ENCODE results near the gene PCDHA9.
"Not testable (repeated sequence)": the region's sequence is repeated elsewhere in the genome, so short reads cannot be mapped to it uniquely, and the experiment has no call there.

The PCDHA9 gene

DNA sequence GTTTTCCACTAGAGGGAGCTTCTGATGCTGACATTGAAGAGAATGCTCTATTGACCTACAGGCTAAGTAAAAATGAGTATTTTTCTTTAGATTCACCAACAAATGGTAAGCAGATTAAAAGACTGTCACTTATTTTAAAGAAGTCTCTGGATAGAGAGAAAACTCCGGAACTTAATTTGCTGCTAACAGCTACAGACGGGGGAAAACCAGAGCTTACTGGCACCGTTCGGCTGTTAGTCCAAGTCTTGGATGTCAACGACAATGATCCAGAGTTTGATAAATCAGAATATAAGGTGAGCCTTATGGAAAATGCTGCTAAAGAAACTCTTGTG, 21.3 kb downstream of the PCDHA9 start:
- no peak overlapping the region for H3K4me3 ChIP-seq (ENCODE audit: low read depth, low read length)
- TF ChIP-seq, protein P1, sequence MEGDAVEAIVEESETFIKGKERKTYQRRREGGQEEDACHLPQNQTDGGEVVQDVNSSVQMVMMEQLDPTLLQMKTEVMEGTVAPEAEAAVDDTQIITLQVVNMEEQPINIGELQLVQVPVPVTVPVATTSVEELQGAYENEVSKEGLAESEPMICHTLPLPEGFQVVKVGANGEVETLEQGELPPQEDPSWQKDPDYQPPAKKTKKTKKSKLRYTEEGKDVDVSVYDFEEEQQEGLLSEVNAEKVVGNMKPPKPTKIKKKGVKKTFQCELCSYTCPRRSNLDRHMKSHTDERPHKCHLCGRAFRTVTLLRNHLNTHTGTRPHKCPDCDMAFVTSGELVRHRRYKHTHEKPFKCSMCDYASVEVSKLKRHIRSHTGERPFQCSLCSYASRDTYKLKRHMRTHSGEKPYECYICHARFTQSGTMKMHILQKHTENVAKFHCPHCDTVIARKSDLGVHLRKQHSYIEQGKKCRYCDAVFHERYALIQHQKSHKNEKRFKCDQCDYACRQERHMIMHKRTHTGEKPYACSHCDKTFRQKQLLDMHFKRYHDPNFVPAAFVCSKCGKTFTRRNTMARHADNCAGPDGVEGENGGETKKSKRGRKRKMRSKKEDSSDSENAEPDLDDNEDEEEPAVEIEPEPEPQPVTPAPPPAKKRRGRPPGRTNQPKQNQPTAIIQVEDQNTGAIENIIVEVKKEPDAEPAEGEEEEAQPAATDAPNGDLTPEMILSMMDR (IDR thresholded peaks at IDR 0.05; ENCODE audit: borderline replicate concordance, insufficient read depth, low read depth, low read length) = no peak

DNA sequence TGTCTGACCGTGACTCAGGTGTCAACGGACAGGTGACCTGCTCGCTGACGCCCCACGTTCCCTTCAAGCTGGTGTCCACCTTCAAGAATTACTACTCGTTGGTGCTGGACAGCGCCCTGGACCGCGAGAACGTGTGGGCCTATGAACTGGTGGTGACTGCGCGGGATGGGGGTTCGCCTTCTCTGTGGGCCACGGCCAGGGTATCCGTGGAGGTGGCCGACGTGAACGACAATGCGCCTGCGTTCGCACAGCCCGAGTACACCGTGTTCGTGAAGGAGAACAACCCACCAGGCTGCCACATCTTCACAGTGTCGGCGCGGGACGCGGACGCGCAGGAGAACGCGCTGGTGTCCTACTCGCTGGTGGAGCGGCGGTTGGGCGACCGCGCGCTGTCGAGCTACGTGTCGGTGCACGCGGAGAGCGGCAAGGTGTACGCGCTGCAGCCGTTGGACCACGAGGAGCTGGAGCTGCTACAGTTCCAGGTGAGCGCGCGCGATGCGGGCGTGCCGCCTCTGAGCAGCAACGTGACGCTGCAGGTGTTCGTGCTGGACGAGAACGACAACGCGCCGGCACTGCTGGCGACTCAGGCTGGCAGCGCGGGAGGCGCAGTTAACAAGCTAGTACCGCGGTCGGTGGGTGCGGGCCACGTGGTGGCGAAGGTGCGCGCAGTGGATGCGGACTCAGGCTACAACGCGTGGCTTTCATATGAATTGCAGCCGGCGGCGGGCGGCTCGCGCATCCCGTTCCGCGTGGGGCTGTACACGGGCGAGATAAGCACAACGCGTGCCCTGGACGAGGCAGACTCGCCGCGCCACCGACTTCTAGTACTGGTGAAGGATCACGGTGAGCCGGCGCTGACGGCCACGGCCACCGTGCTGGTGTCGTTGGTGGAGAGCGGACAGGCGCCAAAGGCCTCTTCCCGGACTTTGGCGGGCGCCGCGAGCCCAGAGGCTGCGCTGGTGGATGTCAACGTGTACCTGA, 22.3 kb downstream of the PCDHA9 start:
- no peak overlapping the region for H3K4me3 ChIP-seq (ENCODE audit: low read depth, low read length)
- TF ChIP-seq, protein P1 (IDR thresholded peaks at IDR 0.05; ENCODE audit: borderline replicate concordance, insufficient read depth, low read depth, low read length) = no peak

DNA sequence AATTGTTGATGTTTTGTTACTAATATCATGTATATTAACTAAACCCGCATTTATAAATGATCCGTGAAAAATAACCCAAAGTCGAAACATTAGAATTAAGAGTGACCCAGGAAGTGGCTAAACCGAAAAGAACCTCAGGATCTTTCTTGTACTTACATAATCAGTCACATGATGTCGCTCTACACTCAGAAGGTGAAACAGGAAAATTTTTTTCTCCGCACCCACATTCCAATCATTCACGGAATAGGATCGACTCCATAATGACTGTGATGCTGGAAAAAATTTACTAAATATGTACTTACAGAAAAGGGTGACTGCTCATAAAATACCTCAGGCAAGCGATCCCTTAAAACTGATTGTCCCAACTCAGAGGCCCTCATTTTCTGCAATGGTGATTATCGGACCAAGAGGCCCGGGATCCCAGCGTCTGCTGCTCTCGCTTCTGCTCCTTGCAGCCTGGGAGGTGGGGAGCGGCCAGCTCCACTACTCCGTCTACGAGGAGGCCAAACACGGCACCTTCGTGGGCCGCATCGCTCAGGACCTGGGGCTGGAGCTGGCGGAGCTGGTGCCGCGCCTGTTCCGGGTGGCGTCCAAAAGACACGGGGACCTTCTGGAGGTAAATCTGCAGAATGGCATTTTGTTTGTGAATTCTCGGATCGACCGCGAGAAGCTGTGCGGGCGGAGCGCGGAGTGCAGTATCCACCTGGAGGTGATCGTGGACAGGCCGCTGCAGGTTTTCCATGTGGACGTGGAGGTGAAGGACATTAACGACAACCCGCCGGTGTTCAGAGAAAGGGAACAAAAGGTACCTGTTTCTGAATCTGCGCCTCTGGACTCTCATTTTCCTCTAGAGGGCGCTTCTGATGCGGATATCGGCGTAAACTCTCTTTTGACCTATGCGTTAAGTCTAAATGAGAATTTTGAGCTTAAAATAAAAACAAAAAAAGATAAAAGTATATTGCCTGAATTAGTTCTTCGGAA, 27.2 kb downstream of the PCDHA9 start, which contains the start of gene PCDHA12:
PCDHA12 (plus strand) TSS at position 224 of the 981 bp plus-strand sequence; CDS start at position 389, 165 bp downstream.
- TF ChIP-seq, protein P1 (IDR thresholded peaks at IDR 0.05; ENCODE audit: borderline replicate concordance, insufficient read depth, low read depth, low read length) = no peak
- no peak within 1 kb of the TSS for H3K4me3 ChIP-seq (ENCODE audit: low read depth, low read length)

DNA sequence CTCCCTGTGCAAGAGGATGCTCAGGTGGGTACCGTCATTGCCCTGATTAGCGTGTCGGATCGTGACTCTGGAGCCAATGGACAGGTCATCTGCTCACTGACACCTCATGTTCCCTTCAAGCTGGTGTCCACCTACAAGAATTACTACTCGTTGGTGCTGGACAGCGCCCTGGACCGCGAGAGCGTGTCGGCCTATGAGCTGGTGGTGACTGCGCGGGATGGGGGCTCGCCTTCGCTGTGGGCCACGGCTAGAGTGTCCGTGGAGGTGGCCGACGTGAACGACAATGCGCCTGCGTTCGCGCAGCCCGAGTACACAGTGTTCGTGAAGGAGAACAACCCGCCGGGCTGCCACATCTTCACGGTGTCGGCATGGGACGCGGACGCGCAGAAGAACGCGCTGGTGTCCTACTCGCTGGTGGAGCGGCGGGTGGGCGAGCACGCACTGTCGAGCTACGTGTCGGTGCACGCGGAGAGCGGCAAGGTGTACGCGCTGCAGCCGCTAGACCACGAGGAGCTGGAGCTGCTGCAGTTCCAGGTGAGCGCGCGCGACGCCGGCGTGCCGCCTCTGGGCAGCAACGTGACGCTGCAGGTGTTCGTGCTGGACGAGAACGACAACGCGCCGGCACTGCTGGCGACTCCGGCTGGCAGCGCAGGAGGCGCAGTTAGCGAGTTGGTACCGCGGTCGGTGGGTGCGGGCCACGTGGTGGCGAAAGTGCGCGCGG, 28.5 kb downstream of the PCDHA9 start:
- not testable (repeated sequence) for H3K4me3 ChIP-seq (ENCODE audit: low read depth, low read length)

DNA sequence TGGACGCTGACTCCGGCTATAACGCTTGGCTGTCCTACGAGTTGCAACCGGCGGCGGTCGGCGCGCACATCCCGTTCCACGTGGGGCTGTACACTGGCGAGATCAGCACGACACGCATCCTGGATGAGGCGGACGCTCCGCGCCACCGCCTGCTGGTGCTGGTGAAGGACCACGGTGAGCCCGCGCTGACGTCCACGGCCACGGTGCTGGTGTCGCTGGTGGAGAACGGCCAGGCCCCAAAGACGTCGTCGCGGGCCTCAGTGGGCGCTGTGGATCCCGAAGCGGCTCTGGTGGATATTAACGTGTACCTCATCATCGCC, 29.0 kb downstream of the PCDHA9 start:
- TF ChIP-seq, protein P1 (IDR thresholded peaks at IDR 0.05; ENCODE audit: borderline replicate concordance, insufficient read depth, low read depth, low read length) = no peak
- H3K4me3 ChIP-seq (ENCODE audit: low read depth, low read length) = no peak overlapping the region

DNA sequence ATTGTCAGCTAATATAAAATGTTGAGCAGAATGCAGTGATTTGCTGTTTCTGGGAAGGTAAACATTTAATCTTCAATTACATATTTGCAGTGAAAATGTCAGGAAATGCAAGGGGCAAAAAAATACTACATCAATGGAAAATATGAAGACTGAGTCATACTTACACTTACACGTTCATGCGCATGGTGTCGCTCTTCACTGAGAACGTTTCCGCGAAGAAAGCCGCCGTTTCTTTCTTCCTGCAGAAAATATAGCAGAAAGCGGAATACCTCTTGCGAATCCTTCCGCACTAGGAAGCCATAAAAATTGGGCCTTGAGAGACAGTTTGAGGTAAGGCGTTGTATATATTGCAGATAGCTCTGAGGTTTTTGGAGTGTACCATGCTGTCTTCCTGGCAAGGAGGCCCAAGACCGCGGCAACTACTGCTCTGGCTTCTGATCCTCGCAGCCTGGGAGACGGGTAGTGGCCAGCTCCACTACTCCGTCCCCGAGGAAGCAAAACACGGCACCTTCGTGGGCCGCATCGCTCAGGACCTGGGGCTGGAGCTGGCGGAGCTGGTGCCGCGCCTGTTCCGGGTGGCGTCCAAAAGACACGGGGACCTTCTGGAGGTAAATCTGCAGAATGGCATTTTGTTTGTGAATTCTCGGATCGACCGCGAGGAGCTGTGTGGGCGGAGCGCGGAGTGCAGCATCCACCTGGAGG, 33.9 kb downstream of the PCDHA9 start, which contains the start of gene PCDHA13:
PCDHA13 (plus strand) TSS at position 236 of the 702 bp plus-strand sequence; CDS start at position 381, 145 bp downstream.
- TF ChIP-seq, protein P1 (IDR thresholded peaks at IDR 0.05; ENCODE audit: borderline replicate concordance, insufficient read depth, low read depth, low read length) = no peak
- H3K4me3 ChIP-seq (ENCODE audit: low read depth, low read length) = no peak within 1 kb of the TSS
